K562 (cell line): ENCODE results near the gene UBQLN2. TPM values are rescaled to one million over a fixed set of nuclear protein-coding genes. Genes with fewer than 3 reads are reported as not detected.

ENCODE experiments used
- BRF1 ChIP-seq: IDR thresholded peaks from 3 replicates; pipeline ENCODE4 v1.6.1; 2011; ENCODE audit warnings: borderline replicate concordance, mild to moderate bottlenecking; ENCODE audit not compliant: insufficient read length; ENCODE audit errors: extremely low read depth
- CEBPB ChIP-seq: fragments of 450-650 bp; IDR thresholded peaks from 2 replicates; pipeline ENCODE4 v1.6.1; 2016; ENCODE audit warnings: missing genetic modification characterization, missing compliant biosample characterization
- HDAC2 ChIP-seq: fragments of 450-650 bp; IDR thresholded peaks from 2 replicates; pipeline ENCODE4 v1.6.1; 2016; ENCODE audit warnings: mild to moderate bottlenecking
- KDM2B ChIP-seq: fragments of 250-450 bp; sonication (Bioruptor Pico); IDR thresholded peaks from 2 replicates; pipeline ENCODE4 v1.8.0; 2021; ENCODE audit warnings: mild to moderate bottlenecking, moderate library complexity
- NFYB ChIP-seq: IDR thresholded peaks from 2 replicates; pipeline ENCODE4 v1.6.1; 2011; ENCODE audit warnings: mild to moderate bottlenecking, moderate library complexity; ENCODE audit not compliant: insufficient read length; ENCODE audit errors: extremely low read depth
- NRF1 ChIP-seq, 2 experiments: fragments of 450-650 bp; IDR thresholded peaks in 1 of 2; conservative IDR thresholded peaks in 1 of 2; 2 replicates each; pipeline ENCODE4 v1.6.1; 2014; ENCODE audit warnings: mild to moderate bottlenecking in 2 of 2
- SIN3A ChIP-seq, 2 experiments: fragments of 150-350 bp in 1 of 2; IDR thresholded peaks; 2 replicates each; pipeline ENCODE4 v1.6.1; 2011 to 2016; ENCODE audit warnings: borderline replicate concordance in 2 of 2, low read depth in 2 of 2, low read length in 2 of 2, mild to moderate bottlenecking in 2 of 2, moderate library complexity in 2 of 2; ENCODE audit not compliant: control insufficient read depth in 1 of 2
- SIX5 ChIP-seq, 2 experiments: IDR thresholded peaks; 2 replicates each; pipeline ENCODE4 v1.6.1; 2011; ENCODE audit warnings: low read length in 2 of 2, borderline replicate concordance in 1 of 2, low read depth in 1 of 2, mild to moderate bottlenecking in 1 of 2, moderate library complexity in 1 of 2; ENCODE audit not compliant: insufficient read depth in 1 of 2
- USF2 ChIP-seq: sonication (generic); formaldehyde crosslinking; IDR thresholded peaks from 2 replicates; pipeline ENCODE4 v1.5.0; 2020; ENCODE audit warnings: missing genetic modification reagents
- ZFP1 ChIP-seq: fragments of 450-650 bp; formaldehyde crosslinking; IDR thresholded peaks from 2 replicates; pipeline ENCODE4 v1.4.0; 2020; ENCODE audit warnings: mild to moderate bottlenecking, mixed read lengths
- ZNF551 ChIP-seq: fragments of 250-450 bp; sonication (Bioruptor Pico); IDR thresholded peaks from 2 replicates; pipeline ENCODE4 v1.5.0; 2021; ENCODE audit warnings: mild to moderate bottlenecking, moderate library complexity
- ZNF589 ChIP-seq: fragments of 200-800 bp; sonication (Bioruptor generic); IDR thresholded peaks from 2 replicates; pipeline ENCODE4 v1.6.1; 2016; ENCODE audit warnings: low read depth, missing genetic modification characterization, missing compliant biosample characterization
- ZNF668 ChIP-seq: fragments of 250-450 bp; sonication (Bioruptor Pico); IDR thresholded peaks from 2 replicates; pipeline ENCODE4 v1.8.0; 2022; ENCODE audit warnings: mild to moderate bottlenecking, inconsistent platforms
- polyA plus RNA-seq, 8 experiments: library from polyadenylated mRNA; depleted of rRNA in 4 of 8; stranded (reverse) in 5 of 8; unstranded in 3 of 8; fragments of >200 nt; fragmentation: Nextera tagmentation in 2 of 8; fragmentation: Illumina TruSeq in 1 of 8; extraction: Ambion mirVana in 2 of 8; extraction: Trizol in 1 of 8; gene quantifications; 2 replicates each; pipeline versions ENCODE4 v1.2.1 to v1.2.3, GENCODE V29; 2011 to 2014; ENCODE audit warnings: inconsistent platforms in 1 of 8, missing spikeins in 1 of 8
- total RNA-seq, 7 experiments: library from RNA; depleted of rRNA in 6 of 7; stranded (reverse); fragments of >200 nt in 6 of 7; fragmentation: Illumina TruSeq in 2 of 7; extraction: Trizol in 2 of 7; gene quantifications; 2 replicates each; pipeline versions ENCODE4 v1.2.1 to v1.2.3, GENCODE V29; 2011 to 2021; ENCODE audit warnings: low replicate concordance in 1 of 7

Gene UBQLN2
- total and polyA plus RNA-seq, 9 of the 15 experiments (the other 6 are each of a cell fraction or from before 2014, with no cell fraction given) = 1.5 to 17.9 (median 5.7) TPM

GRCh38 chrX:56574861-56575260, 11.4 kb downstream of the UBQLN2 start (continued):
- TF ChIP-seq KDM2B (CRISPR knock-in tag) = no peak
- TF ChIP-seq ZNF668 (CRISPR knock-in tag) = no peak
- TF ChIP-seq ZFP1 = no peak
- no peak for TF ChIP-seq NRF1 (conservative IDR thresholded peaks at IDR 0.05 in 1 of 2, IDR thresholded peaks at IDR 0.05 in 1 of 2)
- TF ChIP-seq SIX5 (IDR thresholded peaks at IDR 0.05; ENCODE audit: borderline replicate concordance in 1 of 2, insufficient read depth in 1 of 2, low read depth in 1 of 2, low read length in 2 of 2) = no peak
- TF ChIP-seq ZNF589 (CRISPR knock-in tag) = no peak
- no peak for TF ChIP-seq SIN3A (IDR thresholded peaks at IDR 0.05; ENCODE audit: borderline replicate concordance in 2 of 2, control insufficient read depth in 1 of 2, low read depth in 2 of 2, low read length in 2 of 2)
- no peak for TF ChIP-seq USF2
- TF ChIP-seq BRF1 = no peak
- no peak for TF ChIP-seq NFYB
- no peak for TF ChIP-seq HDAC2
- no peak for TF ChIP-seq CEBPB (tag)
- no peak for TF ChIP-seq ZNF551 (CRISPR knock-in tag)
